Measurements from ENCODE around the gene HNRNPM. TPM values are rescaled to one million over a fixed set of nuclear protein-coding genes. Genes with fewer than 3 reads are reported as not detected.
A peak's percentile ranks its signal among the peaks of the same experiment; 100 is the strongest.

HNRNPM gene
- total RNA-seq, 3 donors from 2014 or later, result 84.8 to 153 (median 116) TPM

GRCh38 chr19:8501981-8502380, 57.2 kb downstream of the HNRNPM start:
- H3K36me3 ChIP-seq, result no peaks in the 10 kb centered on the region
- no peaks in the 10 kb centered on the region for H3K27me3 ChIP-seq
- no peak for DNase-seq (ENCODE audit: low spot score in 2 of 2)
- H3K27ac ChIP-seq, result no peak overlapping the region
- TF ChIP-seq, protein P1, sequence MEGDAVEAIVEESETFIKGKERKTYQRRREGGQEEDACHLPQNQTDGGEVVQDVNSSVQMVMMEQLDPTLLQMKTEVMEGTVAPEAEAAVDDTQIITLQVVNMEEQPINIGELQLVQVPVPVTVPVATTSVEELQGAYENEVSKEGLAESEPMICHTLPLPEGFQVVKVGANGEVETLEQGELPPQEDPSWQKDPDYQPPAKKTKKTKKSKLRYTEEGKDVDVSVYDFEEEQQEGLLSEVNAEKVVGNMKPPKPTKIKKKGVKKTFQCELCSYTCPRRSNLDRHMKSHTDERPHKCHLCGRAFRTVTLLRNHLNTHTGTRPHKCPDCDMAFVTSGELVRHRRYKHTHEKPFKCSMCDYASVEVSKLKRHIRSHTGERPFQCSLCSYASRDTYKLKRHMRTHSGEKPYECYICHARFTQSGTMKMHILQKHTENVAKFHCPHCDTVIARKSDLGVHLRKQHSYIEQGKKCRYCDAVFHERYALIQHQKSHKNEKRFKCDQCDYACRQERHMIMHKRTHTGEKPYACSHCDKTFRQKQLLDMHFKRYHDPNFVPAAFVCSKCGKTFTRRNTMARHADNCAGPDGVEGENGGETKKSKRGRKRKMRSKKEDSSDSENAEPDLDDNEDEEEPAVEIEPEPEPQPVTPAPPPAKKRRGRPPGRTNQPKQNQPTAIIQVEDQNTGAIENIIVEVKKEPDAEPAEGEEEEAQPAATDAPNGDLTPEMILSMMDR (IDR thresholded peaks at IDR 0.05), result no peak
- TF ChIP-seq POLR2AphosphoS5 (IDR thresholded peaks at IDR 0.05) (no peak), POLR2A (IDR thresholded peaks at IDR 0.05) (no peak)
- intact Hi-C loops (cut with DNase I; ENCODE audit: low total_unique reads), result no loop called here
- H3K4me3 ChIP-seq, result no peak overlapping the region
- peaks cover 0 to 2% of the 10 kb centered on the region in 2 donors for H3K4me1 ChIP-seq
- H3K9me3 ChIP-seq, result no peaks in the 10 kb centered on the region

DNA sequence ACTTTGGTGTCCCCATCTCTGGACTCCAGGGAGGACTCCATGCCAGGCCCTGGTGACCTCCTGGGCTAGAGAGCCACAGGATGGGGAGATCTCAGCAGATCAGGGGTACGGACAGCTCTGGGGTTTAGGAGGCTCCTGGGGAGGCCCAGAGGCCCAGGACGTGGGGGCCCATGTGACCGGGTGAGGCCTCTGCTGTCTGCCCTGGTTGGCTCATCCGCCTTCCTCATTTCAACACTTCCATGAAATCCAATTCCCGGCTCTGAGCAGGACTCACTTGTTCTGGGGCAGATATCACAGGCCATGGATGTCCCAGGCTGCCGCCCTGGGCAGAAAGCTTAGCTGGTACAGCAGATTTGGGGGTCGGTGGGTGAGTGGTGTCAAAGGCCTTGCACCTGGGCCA, 58.7 kb downstream of the HNRNPM start:
- Histone ChIP-seq H3K4me3 (no peak overlapping the region), H3K9me3 (no peaks in the 10 kb centered on the region), H3K4me1 (peaks cover 0 to 2% of the 10 kb centered on the region in 2 donors), H3K27me3 (no peaks in the 10 kb centered on the region), H3K27ac (no peak overlapping the region), H3K36me3 (no peaks in the 10 kb centered on the region)
- TF ChIP-seq POLR2AphosphoS5 (IDR thresholded peaks at IDR 0.05) (no peak), POLR2A (IDR thresholded peaks at IDR 0.05) (no peak)
- TF ChIP-seq, protein P1 (IDR thresholded peaks at IDR 0.05), result no peak
- DNase-seq (ENCODE audit: low spot score in 2 of 2), result no peak
- intact Hi-C loops (cut with DNase I; ENCODE audit: low total_unique reads), result no loop called here

DNA sequence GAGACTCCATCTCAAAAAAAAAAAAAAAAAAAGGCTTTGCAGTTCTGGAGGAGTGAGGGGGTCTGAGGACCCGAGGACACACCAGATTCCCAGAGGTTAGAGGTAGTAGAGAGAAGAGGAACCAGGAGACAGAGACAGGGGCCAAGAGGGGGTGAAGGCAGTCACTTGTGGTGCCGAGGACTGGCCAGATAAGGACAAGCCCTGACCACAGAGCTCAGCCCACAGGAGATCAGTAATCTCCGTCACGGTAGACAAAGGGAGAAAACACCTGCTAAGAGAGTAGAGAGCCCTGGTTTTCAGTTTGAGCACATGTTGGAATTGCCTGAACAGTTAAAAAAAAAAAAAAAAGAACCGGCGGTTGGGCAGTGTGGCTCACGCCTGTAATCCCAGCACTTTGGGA, 59.4 kb downstream of the HNRNPM start:
- H3K27me3 ChIP-seq, result no peaks in the 10 kb centered on the region
- TF ChIP-seq POLR2A (IDR thresholded peaks at IDR 0.05) (no peak), POLR2AphosphoS5 (IDR thresholded peaks at IDR 0.05) (no peak)
- TF ChIP-seq, protein P1 (IDR thresholded peaks at IDR 0.05), result no peak
- H3K27ac ChIP-seq, result no peak overlapping the region
- H3K4me3 ChIP-seq, result no peak overlapping the region
- intact Hi-C loops (cut with DNase I; ENCODE audit: low total_unique reads), result no loop called here
- no peaks in the 10 kb centered on the region for H3K36me3 ChIP-seq
- H3K9me3 ChIP-seq, result no peaks in the 10 kb centered on the region
- no peak for DNase-seq (ENCODE audit: low spot score in 2 of 2)
- peaks cover 0 to 2% of the 10 kb centered on the region in 2 donors for H3K4me1 ChIP-seq

- intact Hi-C loops (cut with DNase I; ENCODE audit: low total_unique reads), result no loop called here
- TF ChIP-seq POLR2A (IDR thresholded peaks at IDR 0.05) (no peak), POLR2AphosphoS5 (IDR thresholded peaks at IDR 0.05) (no peak)
- TF ChIP-seq, protein P1 (IDR thresholded peaks at IDR 0.05), result no peak
- H3K27ac ChIP-seq, result no peak overlapping the region
Measured at GRCh38 chr19:8504919-8505318, 60.1 kb downstream of the HNRNPM start.

GRCh38 chr19:8505680-8506401, 61.1 kb downstream of the HNRNPM start:
- TF ChIP-seq, protein P1 (IDR thresholded peaks at IDR 0.05), result peak; percentile 42 to 86 (median 86)
- TF ChIP-seq POLR2AphosphoS5 (IDR thresholded peaks at IDR 0.05), result no peak
- Histone ChIP-seq H3K27me3 (no peaks in the 10 kb centered on the region), H3K4me3 (peak overlapping the region; percentile 48 to 75 (median 59)), H3K27ac (peak overlapping the region in 1 of 2 donors; percentile 67), H3K4me1 (peaks cover 0 to 2% of the 10 kb centered on the region in 2 donors), H3K9me3 (no peaks in the 10 kb centered on the region), H3K36me3 (no peaks in the 10 kb centered on the region)
- peak; percentile 60 to 81 for DNase-seq (ENCODE audit: low spot score in 2 of 2)
- intact Hi-C loops (cut with DNase I; ENCODE audit: low total_unique reads), result no loop called here

More at GRCh38 chr19:8504919-8505318, 60.1 kb downstream of the HNRNPM start:
- no peaks in the 10 kb centered on the region for H3K9me3 ChIP-seq
- peaks cover 0 to 2% of the 10 kb centered on the region in 2 donors for H3K4me1 ChIP-seq
- no peak for DNase-seq (ENCODE audit: low spot score in 2 of 2)
- H3K27me3 ChIP-seq, result no peaks in the 10 kb centered on the region
- no peaks in the 10 kb centered on the region for H3K36me3 ChIP-seq
- no peak overlapping the region for H3K4me3 ChIP-seq
